DOHH2 (cell line): ENCODE results near the gene TCEA2.

Source experiments
- H3F3A ChIP-seq: fragments of 200-600 bp; sonication (generic), shearing (Covaris generic); 2 replicates; pipeline ENCODE4 v1.6.0; 2016; ENCODE audit warnings: antibody characterized with exemption, mild to moderate bottlenecking; ENCODE audit not compliant: control insufficient read depth, insufficient read depth
- H3K27ac ChIP-seq: fragments of 200-600 bp; sonication (generic); 2 replicates; pipeline ENCODE4 v1.5.1; 2014; ENCODE audit warnings: low read depth, mild to moderate bottlenecking, low read length, moderate library complexity
- H3K27me3 ChIP-seq: fragments of 200-600 bp; sonication (generic); 2 replicates; pipeline ENCODE4 v1.6.1; 2014; ENCODE audit warnings: mild to moderate bottlenecking, low read length, mixed read lengths; ENCODE audit not compliant: control insufficient read depth
- H3K36me3 ChIP-seq: fragments of 200-600 bp; sonication (generic); 2 replicates; pipeline ENCODE4 v1.6.1; 2014; ENCODE audit warnings: mild to moderate bottlenecking, low read length, moderate library complexity, mixed read lengths; ENCODE audit not compliant: control insufficient read depth
- H3K4me1 ChIP-seq: fragments of 200-600 bp; sonication (generic); 2 replicates; pipeline ENCODE4 v1.6.1; 2014; ENCODE audit warnings: mild to moderate bottlenecking, low read length, mixed read lengths; ENCODE audit not compliant: control insufficient read depth
- H3K4me2 ChIP-seq: fragments of 200-600 bp; sonication (generic); 2 replicates; pipeline ENCODE4 v1.6.0; 2014; ENCODE audit warnings: mild to moderate bottlenecking, low read length, moderate library complexity
- H3K4me3 ChIP-seq: fragments of 200-600 bp; sonication (generic); 2 replicates; pipeline ENCODE4 v1.5.1; 2014; ENCODE audit warnings: mild to moderate bottlenecking, low read length, mixed read lengths
- H3K79me2 ChIP-seq: fragments of 200-600 bp; sonication (generic); 2 replicates; pipeline ENCODE4 v1.6.1; 2014; ENCODE audit warnings: mild to moderate bottlenecking, low read length, mixed read lengths; ENCODE audit not compliant: control insufficient read depth
- H3K9me2 ChIP-seq: fragments of 200-600 bp; sonication (generic); replicated peaks from 2 replicates; pipeline ENCODE4 v1.6.1; 2014; ENCODE audit warnings: mild to moderate bottlenecking, low read length, mixed read lengths; ENCODE audit not compliant: control insufficient read depth
- H3K9me3 ChIP-seq: fragments of 200-600 bp; sonication (generic); 2 replicates; pipeline ENCODE4 v1.6.1; 2014; ENCODE audit warnings: antibody characterized with exemption, low read length, mixed read lengths; ENCODE audit not compliant: control insufficient read depth, insufficient read depth
- H4K20me1 ChIP-seq: fragments of 200-600 bp; sonication (generic); 2 replicates; pipeline ENCODE4 v1.6.0; 2014; ENCODE audit warnings: low read depth, mild to moderate bottlenecking, antibody characterized with exemption, low read length, moderate library complexity; ENCODE audit not compliant: control insufficient read depth, insufficient read depth
- CTCF ChIP-seq: fragments of 200-600 bp; sonication (generic); IDR thresholded peaks from one replicate; pipeline ENCODE4 v1.5.1; 2014; ENCODE audit warnings: antibody characterized with exemption, mild to moderate bottlenecking, low read depth, low read length; ENCODE audit not compliant: poor library complexity, severe bottlenecking
- EZH2phosphoT487 ChIP-seq: fragments of 200-600 bp; sonication (generic); IDR thresholded peaks from 2 replicates; pipeline ENCODE4 v1.6.1; 2017; ENCODE audit warnings: borderline replicate concordance, mild to moderate bottlenecking, antibody characterized with exemption, low read length, moderate library complexity, mixed read lengths

The TCEA2 gene

GRCh38 chr20:64044484-64045247, 18.3 kb upstream of the TCEA2 start:
- Histone ChIP-seq H3K9me3 (no peaks in the 10 kb centered on the region), H3F3A (peaks cover 14% of the 10 kb centered on the region), H3K4me1 (peaks cover 29% of the 10 kb centered on the region), H3K27ac (no peak overlapping the region), H3K4me3 (no peak overlapping the region), H3K79me2 (no peaks in the 10 kb centered on the region), H3K9me2 (no peaks in the 10 kb centered on the region), H3K27me3 (peaks cover under 1% of the 10 kb centered on the region), H3K4me2 (no peak overlapping the region), H4K20me1 (no peaks in the 10 kb centered on the region), H3K36me3 (no peaks in the 10 kb centered on the region)
- TF ChIP-seq EZH2phosphoT487: no peak
- no peak for TF ChIP-seq CTCF

DNA sequence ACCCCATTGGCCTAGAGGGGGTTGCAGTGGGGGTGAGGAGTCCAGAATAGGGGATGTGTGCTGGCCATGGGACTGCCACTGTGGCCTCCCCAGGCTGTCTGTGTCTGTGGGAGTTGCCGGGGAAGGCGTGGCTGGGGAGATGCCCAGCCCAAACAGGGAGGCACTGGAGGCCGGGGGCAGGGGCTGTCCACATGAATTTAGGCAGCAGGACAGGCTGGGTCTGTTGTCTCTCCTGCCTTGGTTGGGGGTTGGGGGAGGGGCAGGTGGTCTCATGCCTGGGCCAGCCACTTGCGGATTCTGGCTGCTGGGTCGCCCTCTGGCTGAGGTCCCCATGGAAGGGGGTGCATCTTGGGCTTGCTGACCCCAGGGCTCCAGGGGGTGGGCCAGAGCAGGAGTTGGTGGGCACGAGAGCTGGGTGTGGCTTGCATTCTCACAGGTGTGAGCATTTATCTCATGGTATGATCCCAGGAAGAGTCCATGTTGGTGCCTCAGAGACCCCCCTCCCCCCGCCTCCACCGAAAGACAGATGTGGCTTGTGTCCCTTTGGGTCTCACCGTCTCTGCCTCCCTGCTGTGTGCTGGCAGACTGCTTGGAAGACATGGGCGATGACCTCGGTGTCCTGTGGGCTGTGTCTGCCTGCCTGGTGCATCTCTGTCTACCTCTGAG, 17.5 kb upstream of the TCEA2 start:
- Histone ChIP-seq H3K9me3 (no peaks in the 10 kb centered on the region), H3K4me1 (peaks cover 20% of the 10 kb centered on the region), H3K4me3 (no peak overlapping the region), H3F3A (peaks cover 11% of the 10 kb centered on the region), H3K79me2 (no peaks in the 10 kb centered on the region), H3K4me2 (no peak overlapping the region), H4K20me1 (no peaks in the 10 kb centered on the region), H3K9me2 (no peaks in the 10 kb centered on the region), H3K27me3 (peaks cover 9% of the 10 kb centered on the region), H3K36me3 (no peaks in the 10 kb centered on the region), H3K27ac (no peak overlapping the region)
- TF ChIP-seq CTCF: no peak

GRCh38 chr20:64047046-64047389, 16.0 kb upstream of the TCEA2 start:
- H3K4me2 ChIP-seq: no peak overlapping the region
- no peaks in the 10 kb centered on the region for H3K36me3 ChIP-seq
- H4K20me1 ChIP-seq: no peaks in the 10 kb centered on the region
- H3K4me1 ChIP-seq: peaks cover 5% of the 10 kb centered on the region
- TF ChIP-seq EZH2phosphoT487 (no peak), CTCF (no peak)
- H3K27ac ChIP-seq: no peak overlapping the region
- H3K4me3 ChIP-seq: no peak overlapping the region
- no peaks in the 10 kb centered on the region for H3K79me2 ChIP-seq
- no peaks in the 10 kb centered on the region for H3K9me3 ChIP-seq
- no peaks in the 10 kb centered on the region for H3K9me2 ChIP-seq
- peaks cover 11% of the 10 kb centered on the region for H3F3A ChIP-seq
- H3K27me3 ChIP-seq: peaks cover 22% of the 10 kb centered on the region
